ENCODE data around the gene CEACAM7. TPM values are rescaled to one million over a fixed set of nuclear protein-coding genes. Genes with fewer than 3 reads are reported as not detected.

Gene CEACAM7
- total RNA-seq, 1 donor from 2014 or later, result not detected

GRCh38 chr19:41708481-41708880 lies 20.4 kb upstream of the CEACAM7 start, which contains the start of gene CEACAM5:
Gene CEACAM5 (plus strand): TSS chr19:41708626. CDS start chr19:41708732, 106 bp downstream.
- no peaks in the 10 kb centered on the region for H3K4me1 Mint-ChIP-seq (ENCODE audit: unreplicated experiment)
- H3K27me3 Mint-ChIP-seq (ENCODE audit: unreplicated experiment), result peaks cover 4% of the 10 kb centered on the region
- no peaks in the 10 kb centered on the region for H3K9me3 Mint-ChIP-seq (ENCODE audit: unreplicated experiment)
- TF ChIP-seq, protein P1, sequence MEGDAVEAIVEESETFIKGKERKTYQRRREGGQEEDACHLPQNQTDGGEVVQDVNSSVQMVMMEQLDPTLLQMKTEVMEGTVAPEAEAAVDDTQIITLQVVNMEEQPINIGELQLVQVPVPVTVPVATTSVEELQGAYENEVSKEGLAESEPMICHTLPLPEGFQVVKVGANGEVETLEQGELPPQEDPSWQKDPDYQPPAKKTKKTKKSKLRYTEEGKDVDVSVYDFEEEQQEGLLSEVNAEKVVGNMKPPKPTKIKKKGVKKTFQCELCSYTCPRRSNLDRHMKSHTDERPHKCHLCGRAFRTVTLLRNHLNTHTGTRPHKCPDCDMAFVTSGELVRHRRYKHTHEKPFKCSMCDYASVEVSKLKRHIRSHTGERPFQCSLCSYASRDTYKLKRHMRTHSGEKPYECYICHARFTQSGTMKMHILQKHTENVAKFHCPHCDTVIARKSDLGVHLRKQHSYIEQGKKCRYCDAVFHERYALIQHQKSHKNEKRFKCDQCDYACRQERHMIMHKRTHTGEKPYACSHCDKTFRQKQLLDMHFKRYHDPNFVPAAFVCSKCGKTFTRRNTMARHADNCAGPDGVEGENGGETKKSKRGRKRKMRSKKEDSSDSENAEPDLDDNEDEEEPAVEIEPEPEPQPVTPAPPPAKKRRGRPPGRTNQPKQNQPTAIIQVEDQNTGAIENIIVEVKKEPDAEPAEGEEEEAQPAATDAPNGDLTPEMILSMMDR (IDR thresholded peaks at IDR 0.05), result no peak
- H3K36me3 Mint-ChIP-seq (ENCODE audit: unreplicated experiment), result no peaks in the 10 kb centered on the region
- no peak within 1 kb of the TSS for H3K4me3 Mint-ChIP-seq (ENCODE audit: unreplicated experiment)
- DNase-seq (ENCODE audit: extremely low spot score, unreplicated experiment), result peak; percentile 63
- no peak within 1 kb of the TSS for H3K27ac Mint-ChIP-seq (ENCODE audit: unreplicated experiment)

DNA sequence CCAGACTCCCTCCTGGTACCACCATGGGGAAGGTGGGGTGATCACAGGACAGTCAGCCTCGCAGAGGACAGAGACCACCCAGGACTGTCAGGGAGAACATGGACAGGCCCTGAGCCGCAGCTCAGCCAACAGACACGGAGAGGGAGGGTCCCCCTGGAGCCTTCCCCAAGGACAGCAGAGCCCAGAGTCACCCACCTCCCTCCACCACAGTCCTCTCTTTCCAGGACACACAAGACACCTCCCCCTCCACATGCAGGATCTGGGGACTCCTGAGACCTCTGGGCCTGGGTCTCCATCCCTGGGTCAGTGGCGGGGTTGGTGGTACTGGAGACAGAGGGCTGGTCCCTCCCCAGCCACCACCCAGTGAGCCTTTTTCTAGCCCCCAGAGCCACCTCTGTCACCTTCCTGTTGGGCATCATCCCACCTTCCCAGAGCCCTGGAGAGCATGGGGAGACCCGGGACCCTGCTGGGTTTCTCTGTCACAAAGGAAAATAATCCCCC lies 19.9 kb upstream of the CEACAM7 start:
- Mint-ChIP-seq H3K4me3 (ENCODE audit: unreplicated experiment) (no peak overlapping the region), H3K36me3 (ENCODE audit: unreplicated experiment) (no peaks in the 10 kb centered on the region), H3K27me3 (ENCODE audit: unreplicated experiment) (peaks cover 4% of the 10 kb centered on the region), H3K27ac (ENCODE audit: unreplicated experiment) (no peak overlapping the region), H3K9me3 (ENCODE audit: unreplicated experiment) (no peaks in the 10 kb centered on the region), H3K4me1 (ENCODE audit: unreplicated experiment) (no peaks in the 10 kb centered on the region)
- no peak for DNase-seq (ENCODE audit: extremely low spot score, unreplicated experiment)
- TF ChIP-seq, protein P1 (IDR thresholded peaks at IDR 0.05), result no peak

DNA sequence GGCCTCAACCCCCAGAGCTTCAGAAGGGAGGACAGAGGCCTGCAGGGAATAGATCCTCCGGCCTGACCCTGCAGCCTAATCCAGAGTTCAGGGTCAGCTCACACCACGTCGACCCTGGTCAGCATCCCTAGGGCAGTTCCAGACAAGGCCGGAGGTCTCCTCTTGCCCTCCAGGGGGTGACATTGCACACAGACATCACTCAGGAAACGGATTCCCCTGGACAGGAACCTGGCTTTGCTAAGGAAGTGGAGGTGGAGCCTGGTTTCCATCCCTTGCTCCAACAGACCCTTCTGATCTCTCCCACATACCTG lies 19.4 kb upstream of the CEACAM7 start:
- H3K27ac Mint-ChIP-seq (ENCODE audit: unreplicated experiment), result no peak overlapping the region
- H3K36me3 Mint-ChIP-seq (ENCODE audit: unreplicated experiment), result no peaks in the 10 kb centered on the region
- no peak overlapping the region for H3K4me3 Mint-ChIP-seq (ENCODE audit: unreplicated experiment)
- no peaks in the 10 kb centered on the region for H3K4me1 Mint-ChIP-seq (ENCODE audit: unreplicated experiment)
- H3K9me3 Mint-ChIP-seq (ENCODE audit: unreplicated experiment), result no peaks in the 10 kb centered on the region
- TF ChIP-seq, protein P1 (IDR thresholded peaks at IDR 0.05), result no peak
- peaks cover under 1% of the 10 kb centered on the region for H3K27me3 Mint-ChIP-seq (ENCODE audit: unreplicated experiment)
- DNase-seq (ENCODE audit: extremely low spot score, unreplicated experiment), result no peak

GRCh38 chr19:41706741-41707501 lies 18.9 kb upstream of the CEACAM7 start:
- no peak for DNase-seq (ENCODE audit: extremely low spot score, unreplicated experiment)
- Mint-ChIP-seq H3K4me3 (ENCODE audit: unreplicated experiment) (no peak overlapping the region), H3K9me3 (ENCODE audit: unreplicated experiment) (no peaks in the 10 kb centered on the region)

More at GRCh38 chr19:41706741-41707501, 18.9 kb upstream of the CEACAM7 start:
- Mint-ChIP-seq H3K4me1 (ENCODE audit: unreplicated experiment) (no peaks in the 10 kb centered on the region), H3K27me3 (ENCODE audit: unreplicated experiment) (no peaks in the 10 kb centered on the region), H3K27ac (ENCODE audit: unreplicated experiment) (no peak overlapping the region), H3K36me3 (ENCODE audit: unreplicated experiment) (no peaks in the 10 kb centered on the region)
- TF ChIP-seq, protein P1 (IDR thresholded peaks at IDR 0.05), result peak; percentile 31
